H1 (cell line): ENCODE data around the gene PHF13. TPM values are rescaled to one million over a fixed set of nuclear protein-coding genes. Genes with fewer than 3 reads are reported as not detected.
A peak's percentile ranks its signal among the peaks of the same experiment; 100 is the strongest.

Experiments
- EP300 ChIP-seq, 2 experiments: IDR thresholded peaks; 1 replicate in 1 of 2; 2 replicates in 1 of 2; pipeline ENCODE4 v1.6.1; 2011 to 2012; ENCODE audit warnings: low read depth in 2 of 2, low read length in 2 of 2, mild to moderate bottlenecking in 2 of 2, borderline replicate concordance in 1 of 2, inconsistent platforms in 1 of 2, moderate library complexity in 1 of 2
- HDAC6 ChIP-seq: IDR thresholded peaks from one replicate; pipeline ENCODE4 v1.7.1; 2012; ENCODE audit warnings: low read depth, mild to moderate bottlenecking, inconsistent platforms, low read length, moderate library complexity
- PHF8 ChIP-seq: fragments of 200-600 bp; sonication (generic); conservative IDR thresholded peaks from 2 replicates; pipeline ENCODE4 v1.7.1; 2012; ENCODE audit warnings: low read depth, mild to moderate bottlenecking, inconsistent platforms, low read length, moderate library complexity
- RBBP5 ChIP-seq: IDR thresholded peaks from 2 replicates; pipeline ENCODE4 v1.7.1; 2012; ENCODE audit warnings: low read depth, mild to moderate bottlenecking, inconsistent platforms, low read length, moderate library complexity, borderline replicate concordance
- TAF1 ChIP-seq: IDR thresholded peaks from 2 replicates; pipeline ENCODE4 v1.6.1; 2011; ENCODE audit warnings: mild to moderate bottlenecking, low read depth, low read length
- TAF7 ChIP-seq: optimal IDR thresholded peaks from 2 replicates; pipeline ENCODE3; 2011; ENCODE audit warnings: low read depth, mild to moderate bottlenecking, inconsistent platforms, low read length, moderate library complexity, borderline replicate concordance
- TBP ChIP-seq: IDR thresholded peaks from 2 replicates; pipeline ENCODE4 v1.6.1; 2011; ENCODE audit warnings: low read depth, low read length, improper control_type of control experiment
- YY1 ChIP-seq: IDR thresholded peaks from 2 replicates; pipeline ENCODE4 v1.6.1; 2011; ENCODE audit warnings: low read depth, mild to moderate bottlenecking, low read length
- polyA plus RNA-seq, 7 experiments: library from polyadenylated mRNA; depleted of rRNA in 3 of 7; stranded (reverse) in 5 of 7; unstranded in 2 of 7; fragments of >200 nt in 5 of 7; fragments of 200-250 nt in 2 of 7; gene quantifications; 1 replicate in 5 of 7; 2 replicates in 1 of 7; 4 replicates in 1 of 7; pipeline versions ENCODE4 v1.2.1 to v1.2.3, GENCODE V29; 2011 to 2013; ENCODE audit warnings: missing spikeins in 2 of 7, mixed read lengths in 2 of 7
- total RNA-seq: library from RNA; stranded (reverse); fragmentation: NEBNext Ultra II Directional; extraction: Animal tissue kit (Norgen Biotek cat#: 25700); gene quantifications from 2 replicates; pipeline ENCODE4 v1.2.1, GENCODE V29; 2021
- TF ChIP-seq, protein P1 (sequence below): IDR thresholded peaks from 2 replicates; pipeline ENCODE4 v1.6.1; 2011; ENCODE audit warnings: low read length, improper control_type of control experiment
- TF ChIP-seq, protein P2 (sequence below): IDR thresholded peaks from 2 replicates; pipeline ENCODE4 v1.6.1; 2012; ENCODE audit warnings: inconsistent platforms

Gene PHF13
- total and polyA plus RNA-seq, 2 of the 8 experiments (the other 6 are each of a cell fraction or from before 2014, with no cell fraction given): 11.7 to 39.6 TPM

DNA sequence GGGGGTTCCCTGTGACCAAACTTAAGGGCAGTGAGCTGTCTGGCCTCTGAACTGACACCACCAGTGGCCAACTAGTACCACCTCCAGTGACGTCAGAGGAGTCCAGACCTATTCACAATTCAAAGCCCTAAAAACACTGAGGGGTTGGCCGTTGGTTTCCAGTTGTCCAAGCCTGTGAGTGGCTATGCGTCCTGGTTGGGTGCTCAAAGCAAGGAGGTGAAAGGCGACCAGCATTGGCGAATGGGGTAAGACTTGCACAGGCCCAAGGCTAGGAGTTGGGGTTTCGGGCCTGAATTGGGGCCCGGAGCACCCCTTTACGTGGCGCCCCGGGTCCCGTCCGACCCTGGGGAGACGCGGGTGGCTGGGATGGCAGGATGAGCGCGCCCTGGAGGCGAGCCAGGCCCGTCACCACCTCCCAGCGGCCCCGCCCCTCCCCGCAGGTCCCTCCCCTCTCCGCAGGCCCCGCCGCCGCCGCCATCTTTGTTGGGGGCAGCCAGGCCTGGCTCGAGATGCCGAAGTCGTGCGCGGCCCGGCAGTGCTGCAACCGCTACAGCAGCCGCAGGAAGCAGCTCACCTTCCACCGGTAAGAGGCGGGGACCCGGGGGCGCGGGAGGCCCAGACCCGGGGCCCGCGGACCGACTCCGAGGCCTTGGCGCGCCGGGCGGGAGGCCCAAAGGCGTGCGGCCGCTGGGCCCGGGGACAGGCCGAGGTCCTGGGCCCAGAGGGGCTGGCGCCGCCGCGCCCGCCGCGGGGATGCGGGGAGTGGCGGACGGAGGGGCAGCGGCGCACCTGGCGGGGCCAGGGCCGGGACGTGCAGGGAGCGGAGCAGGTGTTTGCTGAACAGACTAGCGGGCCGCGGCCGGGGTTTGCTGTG, 11.4 kb downstream of the PHF13 start, which contains the start of gene THAP3 (continued):
- peak; percentile 81 for TF ChIP-seq PHF8
- TF ChIP-seq, protein P1, sequence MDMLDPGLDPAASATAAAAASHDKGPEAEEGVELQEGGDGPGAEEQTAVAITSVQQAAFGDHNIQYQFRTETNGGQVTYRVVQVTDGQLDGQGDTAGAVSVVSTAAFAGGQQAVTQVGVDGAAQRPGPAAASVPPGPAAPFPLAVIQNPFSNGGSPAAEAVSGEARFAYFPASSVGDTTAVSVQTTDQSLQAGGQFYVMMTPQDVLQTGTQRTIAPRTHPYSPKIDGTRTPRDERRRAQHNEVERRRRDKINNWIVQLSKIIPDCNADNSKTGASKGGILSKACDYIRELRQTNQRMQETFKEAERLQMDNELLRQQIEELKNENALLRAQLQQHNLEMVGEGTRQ: no peak
- peak; percentile 34; the same call in 1 of the 2 replicates for TF ChIP-seq TBP
- TF ChIP-seq YY1: peak; percentile 98
- TF ChIP-seq TAF1: peak; percentile 76
- TF ChIP-seq, protein P2, sequence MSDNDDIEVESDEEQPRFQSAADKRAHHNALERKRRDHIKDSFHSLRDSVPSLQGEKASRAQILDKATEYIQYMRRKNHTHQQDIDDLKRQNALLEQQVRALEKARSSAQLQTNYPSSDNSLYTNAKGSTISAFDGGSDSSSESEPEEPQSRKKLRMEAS: peak; percentile 7; the same call in 1 of the 2 replicates
- no peak for TF ChIP-seq HDAC6
- TF ChIP-seq RBBP5: peak; percentile 61; the same call in 1 of the 2 replicates
- TF ChIP-seq EP300 (IDR thresholded peaks at IDR 0.05; ENCODE audit: borderline replicate concordance in 1 of 2, low read depth in 2 of 2, low read length in 2 of 2): 0 out of 3 replicates have a peak, but pooled peaks of 1 of the 2 experiments have one; percentile 13
- peak; percentile 86 for TF ChIP-seq TAF7
